Coronary artery (tissue), 2 donors: Measurements from ENCODE around the gene MLLT3.

Source experiments
- DNase-seq: peaks from one replicate; pipeline ENCODE4 v3.0.0-alpha.2; 2017; ENCODE audit warnings: low spot score
- H3K27ac ChIP-seq, 2 donors: fragments of 200-600 bp; sonication (generic); one replicate each; pipeline ENCODE4 v1.5.1; 2016 to 2019
- H3K4me3 ChIP-seq: fragments of 200-600 bp; sonication (generic); 2 replicates; pipeline ENCODE4 v1.5.1; 2016; ENCODE audit warnings: mild to moderate bottlenecking, moderate library complexity
- CTCF ChIP-seq: fragments of 200-600 bp; sonication (generic); IDR thresholded peaks from one replicate; pipeline ENCODE4 v1.5.1; 2019; ENCODE audit warnings: antibody characterized with exemption

Gene MLLT3

GRCh38 chr9:20622330-20623020 lies at the start of gene MLLT3:
Gene MLLT3, minus strand, starts transcription at chr9:20622499.
- peak; percentile 95 for DNase-seq
- TF ChIP-seq CTCF: no peak
- peak within 1 kb of the TSS; percentile 87 for H3K4me3 ChIP-seq
- peak within 1 kb of the TSS; percentile 90 to 95 for H3K27ac ChIP-seq

- no peak for DNase-seq
- Histone ChIP-seq H3K4me3 (no peak overlapping the region), H3K27ac (no peak overlapping the region)
- no peak for TF ChIP-seq CTCF
Measured at GRCh38 chr9:20671635-20672034, 49.3 kb upstream of the MLLT3 start.

- H3K4me3 ChIP-seq: no peak overlapping the region
- no peak overlapping the region for H3K27ac ChIP-seq
- no peak for DNase-seq
- TF ChIP-seq CTCF: no peak
Measured at GRCh38 chr9:20670395-20670794, 48.1 kb upstream of the MLLT3 start.

DNA sequence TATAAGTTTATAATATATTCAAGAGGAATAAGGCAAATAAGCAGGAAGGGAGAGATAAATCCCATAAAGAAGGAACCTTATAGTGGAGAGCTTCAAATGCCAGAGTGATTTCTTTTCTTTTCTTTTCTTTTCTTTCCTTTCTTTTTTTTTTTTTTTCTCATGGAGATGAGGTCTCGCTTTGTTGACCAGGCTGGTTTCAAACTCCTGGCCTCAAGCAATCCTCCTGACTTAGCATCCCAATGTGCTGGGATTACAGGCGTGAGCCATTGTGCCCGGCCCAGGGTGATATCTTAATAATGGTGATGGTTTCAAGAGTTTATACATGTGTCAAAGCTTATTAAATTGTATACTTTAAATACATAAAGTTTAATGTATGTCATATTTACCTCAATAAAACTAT lies 42.2 kb upstream of the MLLT3 start:
- Histone ChIP-seq H3K27ac (no peak overlapping the region), H3K4me3 (no peak overlapping the region)
- no peak for TF ChIP-seq CTCF
- no peak for DNase-seq

- DNase-seq: no peak
- TF ChIP-seq CTCF: no peak
- Histone ChIP-seq H3K27ac (no peak overlapping the region), H3K4me3 (no peak overlapping the region)
Measured at GRCh38 chr9:20663133-20663532, 40.8 kb upstream of the MLLT3 start.

DNA sequence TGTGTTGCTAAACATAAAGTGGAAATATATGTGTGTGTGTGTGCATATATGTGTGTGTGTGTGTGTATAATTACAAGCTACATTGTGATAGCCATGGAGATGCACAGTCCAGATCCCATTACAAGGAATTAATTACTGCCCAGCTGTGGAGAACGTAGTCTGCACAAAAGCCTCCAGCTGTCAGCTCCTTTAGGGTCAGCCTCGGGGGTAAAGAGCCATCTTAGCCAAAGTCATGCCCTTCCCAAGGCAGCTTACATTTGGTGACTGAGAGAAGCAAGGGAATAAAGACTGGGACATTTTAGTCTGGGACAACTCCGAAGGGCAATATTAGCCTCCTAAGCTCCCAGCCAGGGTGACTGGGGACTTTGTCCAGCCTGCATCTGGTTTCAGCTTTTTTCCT lies 39.9 kb upstream of the MLLT3 start:
- Histone ChIP-seq H3K27ac (no peak overlapping the region), H3K4me3 (no peak overlapping the region)
- DNase-seq: no peak
- TF ChIP-seq CTCF: no peak

DNA sequence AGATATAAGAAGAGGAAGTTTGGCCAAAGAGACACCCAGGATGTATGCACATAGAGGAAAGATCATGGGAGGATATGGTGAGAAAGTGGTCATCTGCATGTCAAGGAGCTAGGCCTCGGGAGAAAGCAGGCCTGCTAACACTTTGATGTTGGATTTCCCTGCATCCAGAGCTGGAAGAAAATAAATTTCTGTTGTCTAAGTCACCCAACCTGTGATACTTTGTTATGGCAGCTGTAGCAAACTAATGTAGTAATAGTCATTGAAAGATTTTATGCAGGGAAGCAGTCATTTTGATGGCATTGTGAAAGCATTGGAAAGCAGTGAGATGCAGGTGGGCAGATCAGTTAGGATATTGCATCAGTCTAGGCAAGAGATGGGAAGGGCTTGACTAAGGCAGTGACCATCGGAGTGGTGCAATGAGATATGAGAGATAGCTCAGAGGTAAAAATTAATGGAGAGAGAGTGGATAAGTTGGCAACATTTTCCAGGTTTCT lies 37.2 kb upstream of the MLLT3 start:
- Histone ChIP-seq H3K4me3 (no peak overlapping the region), H3K27ac (no peak overlapping the region)
- no peak for DNase-seq
- TF ChIP-seq CTCF: no peak
